Stimulated activated CD8-positive, alpha-beta memory T cell treated with anti-CD3 and anti-CD28 coated beads, Interleukin-4, amount 100 ng/mL, for 4 hours (primary cell): ENCODE data around the gene ESRRB.
"Not testable (repeated sequence)": the region's sequence is repeated elsewhere in the genome, so short reads cannot be mapped to it uniquely, and the experiment has no call there.

Experiments used
- DNase-seq, 2 donors: peaks; one replicate each; pipeline ENCODE4 v3.0.0-alpha.2; 2020; ENCODE audit warnings: low read depth in 2 of 2, low spot score in 1 of 2

ESRRB gene

DNA sequence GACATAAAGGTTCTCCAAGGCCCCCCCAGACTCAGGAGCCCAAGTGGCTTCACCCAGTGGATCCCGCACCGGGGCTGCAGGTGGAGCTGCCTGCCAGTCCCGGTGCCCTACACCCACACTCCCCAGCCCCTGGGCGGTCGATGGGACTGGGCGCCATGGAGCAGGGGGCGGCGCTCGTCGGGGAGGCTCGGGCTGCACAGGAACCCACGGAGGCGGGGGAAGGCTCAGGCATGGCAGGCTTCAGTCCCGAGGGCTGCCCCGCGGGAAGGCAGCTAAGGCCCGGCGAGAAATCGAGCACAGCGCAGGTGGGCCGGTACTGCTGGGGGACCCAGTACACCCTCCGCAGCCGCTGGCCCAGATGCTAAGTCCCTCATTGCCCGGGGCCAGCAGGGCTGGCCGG is 160.7 kb downstream of the ESRRB start:
- DNase-seq: not testable (repeated sequence)

DNA sequence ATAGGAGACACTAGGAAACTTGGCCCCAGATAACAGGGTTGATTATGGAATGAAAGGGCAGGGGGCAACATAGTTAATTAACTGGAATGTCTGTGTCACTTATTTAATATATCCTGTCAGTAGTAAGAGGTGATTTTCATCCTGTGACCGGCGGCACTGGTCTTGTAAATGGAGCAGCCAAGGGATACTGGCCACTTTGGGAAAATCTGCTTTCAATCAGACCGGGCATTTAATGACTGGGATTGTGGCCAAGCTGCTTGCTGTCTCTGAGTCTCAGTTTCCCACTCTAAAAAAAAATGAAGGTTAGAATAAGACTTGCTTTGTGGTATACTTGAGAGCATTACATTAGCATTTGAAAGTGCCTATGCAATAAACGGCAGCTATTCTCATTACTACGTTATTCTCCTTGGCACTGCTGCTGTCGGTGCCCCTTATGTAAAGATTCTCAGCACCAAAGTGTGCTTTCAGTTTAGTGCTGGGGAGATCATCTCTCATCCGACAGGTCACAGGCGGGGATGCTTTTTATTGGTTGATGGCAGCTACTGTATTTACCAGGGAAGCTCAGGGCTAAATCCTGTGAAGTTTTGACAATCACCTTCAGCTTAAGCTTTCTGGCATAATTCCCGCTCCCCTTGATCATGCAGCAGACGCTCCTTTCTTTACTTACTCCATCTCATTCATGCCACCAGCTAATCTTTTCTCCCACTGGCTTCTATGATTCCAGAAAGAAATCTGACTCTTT is 162.1 kb downstream of the ESRRB start:
- DNase-seq: no peak

- DNase-seq: no peak
Observed at GRCh38 chr14:76538648-76539008, 162.7 kb downstream of the ESRRB start.

GRCh38 chr14:76539130-76539529 is 163.2 kb downstream of the ESRRB start:
- no peak for DNase-seq

DNA sequence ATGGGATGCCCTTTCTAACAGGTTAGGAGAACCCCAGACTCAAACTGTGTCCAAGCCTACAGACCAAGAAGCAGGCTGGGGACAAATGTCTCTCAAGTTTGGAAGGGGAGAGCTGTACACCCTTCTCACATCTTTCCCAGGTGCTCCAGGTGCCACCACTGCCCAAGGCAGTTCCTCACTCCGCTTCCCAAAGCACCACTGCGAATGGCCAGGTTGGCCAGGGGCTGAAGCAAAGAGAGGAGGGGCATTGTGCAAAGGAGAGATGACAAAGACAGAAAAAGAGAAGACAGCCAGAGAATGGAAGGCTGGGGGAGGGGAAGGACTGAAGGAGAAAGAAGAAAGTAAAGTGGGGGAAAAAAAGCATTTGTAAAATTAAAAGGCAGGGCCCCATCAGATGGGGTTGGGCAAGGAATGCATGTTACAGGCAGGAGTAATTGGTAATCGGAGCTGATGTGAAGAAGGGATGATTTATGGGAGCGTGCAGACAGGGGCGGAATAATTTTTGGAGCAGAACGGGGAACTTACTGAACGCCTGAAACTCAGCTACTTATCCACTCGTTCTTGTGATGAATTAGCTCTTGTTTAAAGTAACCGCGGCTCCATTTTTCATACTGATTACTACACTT is 165.8 kb downstream of the ESRRB start:
- DNase-seq: no peak

- DNase-seq: no peak
Observed at GRCh38 chr14:76546426-76547221, 170.7 kb downstream of the ESRRB start.

DNA sequence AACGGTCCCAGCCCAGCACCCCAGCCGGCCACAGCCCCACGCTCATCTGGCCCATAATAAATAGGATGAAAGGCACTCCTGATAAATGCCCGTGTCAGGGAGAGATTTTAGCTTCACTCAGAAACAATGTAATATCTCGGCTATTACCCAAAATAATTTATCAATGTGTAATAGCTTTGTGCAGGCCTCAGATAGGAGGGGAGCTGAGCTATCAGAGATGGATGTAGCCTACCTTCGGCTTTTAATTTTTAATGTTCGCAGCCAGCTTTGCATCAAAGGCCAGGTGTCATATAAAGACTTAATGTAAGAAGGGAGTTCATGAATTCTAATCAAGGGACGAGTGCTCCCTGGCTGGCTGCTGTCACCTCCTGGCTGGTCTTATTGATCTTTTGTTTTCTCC is 171.9 kb downstream of the ESRRB start:
- DNase-seq: no peak

DNA sequence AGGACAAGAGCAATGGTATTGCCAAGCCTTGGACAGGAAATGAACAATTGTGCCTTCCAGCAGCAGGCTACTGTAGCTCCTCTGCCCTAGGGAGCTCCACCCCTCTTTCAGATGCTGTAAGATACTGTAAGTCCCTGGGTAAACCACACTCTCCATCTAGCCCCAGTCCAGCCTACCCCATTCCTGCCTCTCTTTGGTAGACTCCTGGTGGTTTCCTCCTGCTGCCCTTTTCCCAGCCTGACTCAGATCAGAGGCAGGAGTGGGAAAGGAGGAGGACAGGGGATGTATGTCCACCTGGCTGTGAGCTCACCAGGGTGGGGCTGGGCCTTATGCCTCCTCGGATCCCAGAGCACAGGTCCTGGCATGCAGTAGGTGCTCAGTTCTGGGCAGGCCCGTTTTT is 174.6 kb downstream of the ESRRB start:
- no peak for DNase-seq

DNA sequence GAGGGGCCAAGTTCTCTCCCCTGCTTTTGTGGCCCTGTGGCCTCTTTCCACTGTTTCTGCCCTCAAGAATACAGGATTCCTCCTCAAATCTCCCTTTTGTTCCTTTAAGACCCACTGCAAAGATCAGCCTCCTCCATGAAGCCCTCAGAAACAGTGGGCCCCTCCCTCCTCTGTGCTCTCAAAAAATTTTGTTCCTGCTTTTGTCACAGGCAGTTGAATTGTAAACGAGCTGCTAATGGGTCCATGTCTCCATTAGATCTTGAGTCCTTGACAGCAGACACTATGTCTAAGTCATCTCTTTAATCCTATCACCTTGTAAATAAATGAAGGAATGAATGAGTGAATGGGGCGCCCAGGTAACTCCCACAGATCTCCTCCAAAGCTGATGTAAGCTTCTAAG is 175.2 kb downstream of the ESRRB start:
- DNase-seq: no peak
